HG02943 (cell line): ENCODE results near the gene TAPT1.
"Not testable (repeated sequence)": the region's sequence is repeated elsewhere in the genome, so short reads cannot be mapped to it uniquely, and the experiment has no call there.

Experiments used
- ATAC-seq: cut with Tn5 transposase; IDR thresholded peaks from one replicate; pipeline ENCODE4 v1.9.1; 2021; ENCODE audit warnings: mild to moderate bottlenecking, low read depth, moderate library complexity; ENCODE audit not compliant: unreplicated experiment

TAPT1 gene

DNA sequence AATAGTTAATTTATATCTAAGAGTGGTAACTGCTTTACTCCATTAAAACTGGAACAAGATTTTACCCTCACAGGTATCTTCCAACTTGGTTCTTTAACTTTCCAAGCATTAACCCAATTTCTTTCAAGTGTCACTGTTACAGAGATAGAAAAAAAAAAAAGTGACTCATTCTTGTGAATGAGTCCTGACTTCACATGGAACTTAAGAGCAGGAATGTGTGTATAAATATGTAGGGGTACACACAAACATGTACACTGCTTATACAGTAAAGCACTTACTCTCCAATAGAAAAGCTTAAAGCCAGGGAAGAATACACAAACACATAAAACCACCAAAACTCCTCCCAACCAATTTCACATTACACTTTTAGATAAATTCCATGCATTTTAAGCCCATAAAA is 38.8 kb downstream of the TAPT1 start:
- ATAC-seq = no peak

DNA sequence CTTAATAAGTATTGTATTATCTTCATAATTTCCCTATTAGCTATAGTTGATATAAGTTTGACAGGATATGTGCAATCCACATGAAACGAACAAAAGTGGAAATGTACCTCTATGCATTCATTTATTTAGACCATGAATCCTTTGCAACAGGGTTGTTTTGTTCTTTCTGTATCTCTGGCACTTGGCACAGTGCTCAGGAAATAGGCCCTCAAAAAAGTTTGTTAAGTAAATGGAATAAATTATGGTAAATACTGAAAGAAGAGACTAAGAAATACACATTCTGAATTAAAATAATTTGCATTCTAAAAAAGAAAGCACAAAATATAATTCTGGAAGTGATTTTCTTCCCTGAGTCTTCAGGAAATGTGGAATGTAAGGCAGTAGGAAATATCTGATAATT is 39.3 kb downstream of the TAPT1 start:
- no peak for ATAC-seq

GRCh38 chr4:16183604-16184003 is 42.7 kb downstream of the TAPT1 start:
- no peak for ATAC-seq

DNA sequence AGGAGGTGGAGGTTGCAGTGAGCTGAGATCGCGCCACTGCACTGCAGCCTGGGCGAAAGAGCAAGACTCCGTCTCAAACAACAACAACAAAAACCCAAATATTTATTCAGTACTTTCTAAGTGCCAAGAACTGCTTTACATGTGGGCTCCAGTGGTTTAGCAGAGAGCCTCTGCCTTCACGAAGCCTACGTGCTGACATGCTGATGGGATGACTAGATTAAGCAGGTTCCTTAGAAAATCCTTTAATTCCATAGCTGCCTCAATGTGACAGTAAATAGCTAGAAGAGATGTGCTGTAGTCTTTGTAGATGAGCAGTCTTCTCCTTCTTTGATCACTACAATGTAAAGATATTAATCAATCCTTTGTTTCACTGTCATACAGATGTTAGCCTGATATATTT is 49.6 kb downstream of the TAPT1 start:
- ATAC-seq = no peak

DNA sequence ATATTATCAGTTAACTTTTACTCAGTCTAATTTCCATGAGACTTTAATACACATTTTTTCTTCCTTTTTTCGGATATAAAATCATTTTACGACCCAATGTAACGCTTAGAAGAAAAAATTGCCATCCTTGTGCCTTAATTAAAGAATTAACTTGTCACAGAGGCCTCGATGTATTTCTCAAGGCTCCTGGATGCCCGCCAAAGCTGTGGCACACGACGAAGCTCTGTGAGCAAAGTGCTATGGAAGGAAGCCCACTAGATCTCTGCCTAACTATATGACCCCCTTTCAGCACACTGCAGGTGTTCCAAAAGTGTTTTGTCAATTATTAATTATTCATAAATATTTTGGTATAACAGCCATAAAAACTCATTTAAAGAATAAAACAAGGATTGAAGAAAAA is 54.4 kb downstream of the TAPT1 start:
- no peak for ATAC-seq

DNA sequence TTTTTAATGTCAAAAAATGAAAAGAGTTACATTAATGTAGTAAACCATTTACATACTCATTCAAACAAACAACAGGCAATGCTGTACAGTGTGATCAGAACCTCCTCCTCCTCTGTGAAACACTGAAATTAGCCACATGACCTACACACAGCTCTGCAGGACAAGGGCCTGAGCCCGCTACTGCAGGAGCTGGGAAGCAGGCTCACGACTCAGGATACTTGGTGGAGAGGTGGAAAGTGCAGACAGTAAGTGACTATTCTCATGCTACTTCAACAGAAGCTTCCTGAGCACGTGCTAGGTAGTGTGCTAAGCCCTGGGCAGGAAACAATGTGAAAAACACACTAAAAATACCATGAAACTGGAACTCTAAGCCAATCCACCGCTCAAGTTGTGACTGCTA is 56.8 kb downstream of the TAPT1 start:
- ATAC-seq = no peak

- ATAC-seq = no peak
Measured at GRCh38 chr4:16168710-16169388, 57.4 kb downstream of the TAPT1 start.

- ATAC-seq = no peak
Measured at GRCh38 chr4:16168144-16168543, 58.1 kb downstream of the TAPT1 start.

GRCh38 chr4:16165931-16166330 is 60.3 kb downstream of the TAPT1 start:
- no peak for ATAC-seq

GRCh38 chr4:16162891-16163290 is 63.4 kb downstream of the TAPT1 start:
- no peak for ATAC-seq

GRCh38 chr4:16161851-16162408 is 64.3 kb downstream of the TAPT1 start:
- no peak for ATAC-seq

DNA sequence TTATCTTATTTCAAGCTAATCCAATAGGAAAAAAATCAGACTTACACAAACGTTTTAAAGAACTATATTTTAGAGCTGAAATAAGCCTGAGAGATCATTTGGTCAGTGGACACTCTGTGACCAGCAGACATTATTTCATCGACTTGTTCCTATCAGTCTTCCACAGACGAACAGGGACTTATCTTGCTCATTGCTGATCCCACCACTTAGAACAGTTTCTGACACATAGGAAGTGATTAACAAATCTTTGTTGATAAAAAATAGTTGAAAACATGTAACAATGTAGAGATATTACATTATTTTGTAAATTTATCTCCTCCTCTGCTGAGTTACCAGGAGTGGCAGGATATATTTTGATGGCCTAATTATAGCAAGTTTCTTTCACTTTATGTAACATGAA is 65.8 kb downstream of the TAPT1 start:
- no peak for ATAC-seq

DNA sequence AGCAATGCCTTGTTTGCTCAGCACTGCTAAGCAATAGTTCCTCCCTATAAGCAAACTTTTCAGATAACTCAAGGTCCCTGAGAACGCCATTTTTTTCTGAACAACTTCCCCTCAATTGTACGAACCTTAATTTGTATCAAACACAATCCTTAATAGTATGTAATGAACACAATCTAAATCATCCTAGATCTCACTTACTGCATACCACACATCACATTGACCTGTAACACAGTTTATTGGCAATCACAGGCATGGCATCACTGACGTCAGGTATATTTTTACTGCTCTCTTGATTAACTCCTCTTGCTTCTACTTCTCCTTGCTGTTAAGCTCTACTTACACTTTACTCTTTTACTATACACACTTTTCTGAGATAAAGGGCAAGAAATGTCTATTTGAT is 67.0 kb downstream of the TAPT1 start:
- no peak for ATAC-seq

- ATAC-seq = no peak
Measured at GRCh38 chr4:16158504-16158852, 67.8 kb downstream of the TAPT1 start.

DNA sequence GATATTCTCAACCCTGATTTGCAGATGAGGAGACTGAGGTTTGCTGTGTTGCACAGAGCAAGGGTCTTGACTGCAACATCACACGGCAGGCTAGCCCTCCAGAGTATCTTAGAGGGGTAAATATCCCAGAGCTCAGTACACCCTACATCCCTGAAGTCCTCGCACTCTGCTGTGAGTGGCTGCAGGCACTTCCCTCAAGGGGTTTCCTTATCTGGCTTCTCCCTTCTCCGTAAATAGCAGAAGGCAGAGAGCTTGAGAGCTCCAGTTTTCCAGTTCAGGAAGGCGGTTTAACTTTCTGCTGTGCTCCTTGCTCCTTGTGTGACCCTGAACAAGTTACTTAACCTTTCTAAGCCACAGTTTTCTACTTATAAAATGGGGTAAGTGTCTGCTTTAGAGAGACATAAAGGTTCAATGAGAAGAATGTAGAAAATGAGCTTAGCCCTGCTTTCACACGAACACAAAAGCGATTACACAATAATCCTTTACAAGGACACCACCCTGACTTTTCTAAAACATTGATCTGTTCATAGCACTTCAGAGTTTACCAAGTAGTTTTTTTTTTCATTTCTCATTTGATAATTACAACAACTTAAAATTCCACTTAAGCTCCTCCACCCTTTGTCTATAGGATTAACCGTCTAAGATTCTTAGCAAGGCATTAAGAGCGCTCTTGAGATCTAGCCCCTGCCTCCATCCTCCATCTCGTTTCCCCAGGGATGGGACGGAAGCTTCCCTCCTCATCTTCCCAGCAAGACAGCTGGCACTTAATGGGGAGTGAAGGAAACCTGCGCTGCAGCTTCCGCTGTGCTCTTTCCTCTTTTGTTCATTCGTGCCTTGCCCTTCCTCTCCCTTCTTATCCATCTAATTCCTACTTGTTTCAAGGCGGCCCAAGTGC is 68.4 kb downstream of the TAPT1 start:
- no peak for ATAC-seq

DNA sequence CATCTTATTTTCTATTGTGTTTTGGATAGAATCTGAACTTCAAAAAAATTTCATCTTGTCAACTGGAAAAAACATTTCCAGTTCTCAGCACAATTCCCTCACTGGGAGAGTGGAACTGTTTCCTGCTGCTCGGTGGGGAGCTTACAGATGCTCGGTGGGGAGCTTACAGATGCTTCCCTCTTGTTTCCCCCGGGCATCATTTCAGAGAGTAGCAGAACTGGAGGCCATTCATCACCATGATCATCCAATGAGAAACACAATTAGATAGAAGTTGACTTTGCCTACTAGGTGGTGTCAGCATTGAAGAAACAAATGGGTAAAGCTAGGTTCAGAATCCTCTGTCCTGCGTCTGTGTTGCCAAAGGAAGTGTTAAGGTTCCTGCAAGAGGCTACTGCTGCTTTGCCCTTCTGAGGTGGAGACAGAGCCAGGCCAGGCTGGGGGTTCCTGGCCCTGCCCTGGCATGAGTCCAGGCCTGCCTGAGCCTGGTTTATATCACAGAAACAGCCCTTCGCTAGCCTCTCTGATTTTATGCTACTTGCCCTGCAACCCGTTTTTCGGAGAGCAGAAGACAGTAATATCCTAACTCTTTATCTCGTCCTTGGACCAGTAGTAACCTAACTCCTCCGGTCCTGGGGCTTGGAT is 70.6 kb downstream of the TAPT1 start:
- no peak for ATAC-seq

GRCh38 chr4:16154451-16154850 is 71.8 kb downstream of the TAPT1 start:
- no peak for ATAC-seq

- ATAC-seq = no peak
Measured at GRCh38 chr4:16150716-16151115, 75.6 kb downstream of the TAPT1 start.

DNA sequence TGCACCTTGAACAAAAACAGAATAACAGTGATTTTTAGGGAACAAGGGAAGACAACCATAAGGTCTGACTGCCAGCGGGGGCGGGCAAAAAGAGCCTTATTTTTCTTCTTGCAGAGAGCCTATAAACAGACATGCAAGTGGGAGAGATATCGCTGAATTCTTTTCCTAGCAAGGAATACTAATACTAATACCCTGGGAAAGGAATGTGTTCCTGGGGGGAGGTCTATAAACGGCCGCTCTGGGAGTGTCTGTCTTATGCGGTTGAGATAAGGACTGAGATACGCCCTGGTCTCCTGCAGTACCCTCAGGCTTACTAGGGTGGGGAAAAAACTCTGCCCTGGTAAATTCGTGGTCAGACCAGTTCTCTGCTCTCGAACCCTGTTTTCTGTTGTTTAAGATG is 81.4 kb downstream of the TAPT1 start:
- ATAC-seq = not testable (repeated sequence)

- no peak for ATAC-seq
Measured at GRCh38 chr4:16142598-16143310, 83.5 kb downstream of the TAPT1 start.

- ATAC-seq = no peak
Measured at GRCh38 chr4:16140879-16141249, 85.4 kb downstream of the TAPT1 start.
